Heart right ventricle (tissue), 16 donors: ENCODE data around the gene CCDC106. TPM values are rescaled to one million over a fixed set of nuclear protein-coding genes. Genes with fewer than 3 reads are reported as not detected.

Source experiments
- ATAC-seq, 8 donors: fragments of 200-7000 bp; cut with Tn5 transposase; one replicate each; pipeline ENCODE4 v1.9.1; 2020; ENCODE audit warnings: mild to moderate bottlenecking in 8 of 8, moderate library complexity in 8 of 8, moderate number of reproducible peaks in 1 of 8
- DNase-seq, 2 donors: peaks; one replicate each; pipeline ENCODE4 v3.0.0-alpha.2; 2020
- H3K27ac ChIP-seq, 10 donors: fragments of 200-600 bp; sonication (generic) in 2 of 10; one replicate each; pipeline versions ENCODE4 v1.5.0 to v1.8.0; 2020 to 2022; ENCODE audit warnings: mild to moderate bottlenecking in 3 of 10
- H3K27me3 ChIP-seq, 7 donors: fragments of 200-600 bp; one replicate each; pipeline ENCODE4 v1.8.0; 2021 to 2022; ENCODE audit warnings: mild to moderate bottlenecking in 2 of 7
- H3K36me3 ChIP-seq, 9 donors: fragments of 200-600 bp; sonication (generic) in 1 of 9; one replicate each; pipeline versions ENCODE4 v1.5.0 to v1.8.0; 2020 to 2022; ENCODE audit warnings: mild to moderate bottlenecking in 2 of 9
- H3K4me1 ChIP-seq, 9 donors: fragments of 200-600 bp; sonication (generic) in 1 of 9; one replicate each; pipeline versions ENCODE4 v1.5.0 to v1.8.0; 2020 to 2022; ENCODE audit warnings: mild to moderate bottlenecking in 4 of 9
- H3K4me3 ChIP-seq, 10 donors: fragments of 200-600 bp; sonication (generic) in 2 of 10; one replicate each; pipeline versions ENCODE4 v1.5.0 to v1.8.0; 2020 to 2022; ENCODE audit warnings: mild to moderate bottlenecking in 7 of 10, moderate library complexity in 2 of 10
- H3K9me3 ChIP-seq, 11 donors: fragments of 200-600 bp in 10 of 11; sonication (generic) in 2 of 11; one replicate each; pipeline versions ENCODE4 v1.5.0 to v1.8.0; 2013 to 2022; ENCODE audit warnings: mild to moderate bottlenecking in 2 of 11, control low read depth in 1 of 11, moderate library complexity in 1 of 11
- WGBS, 2 donors: extraction: QIAGEN DNeasy Blood & Tissue Kit; methylation state at CpG; one replicate each; pipeline ENCODE4 v1.1.7; 2013; ENCODE audit warnings: inconsistent platforms in 1 of 2; 5-methylcytosine and 5-hydroxymethylcytosine counted together
- intact Hi-C, 10 donors: fragments of 100-400 bp; cut with DNase I; formaldehyde crosslinking; loops; one replicate each; pipeline versions ENCODE4 v1.11.1 to v1.14.2; 2022
- polyA plus RNA-seq, 2 donors: library from polyadenylated mRNA; stranded (reverse); fragments of 200-250 nt; gene quantifications; one replicate each; pipeline ENCODE4 v1.2.3, GENCODE V29; 2013
- total RNA-seq, 10 donors: library from RNA; stranded (reverse); fragmentation: NEBNext Ultra II Directional in 3 of 10; extraction: Animal tissue kit (Norgen Biotek cat#: 25700) in 3 of 10; gene quantifications; one replicate each; pipeline versions ENCODE4 v1.2.1 to v1.2.4, GENCODE V29; 2021 to 2023
- TF ChIP-seq, protein P1 (sequence below), 9 donors: fragments of 200-600 bp; sonication (generic) in 2 of 9; IDR thresholded peaks; one replicate each; pipeline versions ENCODE4 v1.5.0 to v1.8.0; 2021 to 2022; ENCODE audit warnings: antibody characterized with exemption in 9 of 9, mild to moderate bottlenecking in 5 of 9, moderate library complexity in 1 of 9
- donor health status: Arrhythmogenic right ventricular cardiomyopathy.
- donor health status: ischemic (EF 13 %, LVEDD 7.1; RV severe dilation, severe dysfunction).
- donor health status: healthy with polysubstance abuse.
- donor health status: DM: no; HTN: yes; CAD: no.
- donor health status: DM: no; HTN: no; CAD: no.
- donor health status: ischemic (EF 25% LVEDD 6.9; RV normal size, moderate dysfunction).
- donor health status: ischemic (EF 25% LVEDD 5.7; RV mildly dilated, moderate dysfunction).
- donor health status: healthy.
- donor health status: DM: yes; HTN: yes; CAD: no.
- donor health status: Ischemic cardiomyopathy.
- donor health status: ischemic (EF 35%, LVEDD 5.7; RV mildly dilated, moderate dysfunction).
- donor health status: nonischemic (EF 11% LVEDD 7.7; RV severe dilation, severe dysfunction).
- donor health status: DM: yes; HTN: yes; CAD: no.
- donor health status: PGD.
- donor health status: ischemic (EF 29% LVEDD 5.4; RV normal size, mild dysfunction).
- donor health status: nonischemic (EF 23%, LVEDD 6.1; RV moderate dilation, normal function).

Gene CCDC106
- total and polyA plus RNA-seq, 12 donors = 12.1 to 29.6 (median 14.4) TPM

DNA sequence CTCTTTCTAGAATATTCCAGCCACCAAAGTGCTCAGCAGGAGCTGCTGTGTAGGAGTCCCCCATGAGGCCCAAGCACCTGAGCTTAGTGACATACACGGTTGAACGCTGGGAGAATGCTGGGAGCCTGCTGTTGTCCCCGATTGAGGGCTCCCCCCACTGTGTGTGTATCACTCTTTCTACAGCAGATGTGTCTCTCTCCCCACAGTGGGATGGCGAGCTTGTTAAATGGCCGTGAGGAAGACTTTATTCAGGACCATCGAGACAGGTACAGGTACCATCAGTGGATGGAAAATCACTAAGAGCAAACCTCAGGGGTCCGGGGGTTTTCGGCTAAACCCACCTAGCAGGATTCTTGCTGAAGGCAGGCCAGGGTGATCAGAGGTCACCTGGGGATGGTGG lies 49.7 kb downstream of the CCDC106 start:
- Histone ChIP-seq H3K4me3 (no peak overlapping the region), H3K36me3 (peaks cover 0 to 88% (median 44%) of the 10 kb centered on the region in 9 donors), H3K27me3 (no peaks in the 10 kb centered on the region), H3K27ac (no peak overlapping the region), H3K4me1 (no peaks in the 10 kb centered on the region), H3K9me3 (no peaks in the 10 kb centered on the region)
- TF ChIP-seq, protein P1, sequence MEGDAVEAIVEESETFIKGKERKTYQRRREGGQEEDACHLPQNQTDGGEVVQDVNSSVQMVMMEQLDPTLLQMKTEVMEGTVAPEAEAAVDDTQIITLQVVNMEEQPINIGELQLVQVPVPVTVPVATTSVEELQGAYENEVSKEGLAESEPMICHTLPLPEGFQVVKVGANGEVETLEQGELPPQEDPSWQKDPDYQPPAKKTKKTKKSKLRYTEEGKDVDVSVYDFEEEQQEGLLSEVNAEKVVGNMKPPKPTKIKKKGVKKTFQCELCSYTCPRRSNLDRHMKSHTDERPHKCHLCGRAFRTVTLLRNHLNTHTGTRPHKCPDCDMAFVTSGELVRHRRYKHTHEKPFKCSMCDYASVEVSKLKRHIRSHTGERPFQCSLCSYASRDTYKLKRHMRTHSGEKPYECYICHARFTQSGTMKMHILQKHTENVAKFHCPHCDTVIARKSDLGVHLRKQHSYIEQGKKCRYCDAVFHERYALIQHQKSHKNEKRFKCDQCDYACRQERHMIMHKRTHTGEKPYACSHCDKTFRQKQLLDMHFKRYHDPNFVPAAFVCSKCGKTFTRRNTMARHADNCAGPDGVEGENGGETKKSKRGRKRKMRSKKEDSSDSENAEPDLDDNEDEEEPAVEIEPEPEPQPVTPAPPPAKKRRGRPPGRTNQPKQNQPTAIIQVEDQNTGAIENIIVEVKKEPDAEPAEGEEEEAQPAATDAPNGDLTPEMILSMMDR (IDR thresholded peaks at IDR 0.05) = no peak
- no peak for ATAC-seq
- 92 to 95% methylated on average over 8 of the region's 8 CpGs for WGBS, 2 donors
- intact Hi-C loops = no loop called here
- no peak for DNase-seq

DNA sequence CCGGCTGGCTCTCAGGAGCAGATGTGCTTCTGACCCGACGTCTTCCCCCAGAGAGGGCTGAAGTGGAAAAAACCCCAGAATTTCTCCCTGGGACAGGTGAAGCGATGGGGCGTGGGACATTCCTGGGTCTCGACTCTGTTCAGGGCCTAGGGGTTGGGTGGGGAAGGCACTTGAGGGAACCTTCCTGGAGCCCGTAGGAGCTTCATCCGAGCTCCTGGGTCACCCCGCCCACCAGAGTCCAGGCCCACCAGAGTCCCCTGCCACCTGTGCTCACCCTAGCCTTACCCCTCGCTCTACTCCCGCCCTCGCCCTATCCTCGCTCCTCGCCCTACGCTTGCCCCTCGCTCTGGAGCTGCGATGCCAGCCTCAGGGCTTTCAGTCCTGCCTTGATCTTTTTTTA lies 50.2 kb downstream of the CCDC106 start:
- Histone ChIP-seq H3K9me3 (no peaks in the 10 kb centered on the region), H3K27me3 (no peaks in the 10 kb centered on the region), H3K4me1 (no peaks in the 10 kb centered on the region), H3K4me3 (no peak overlapping the region), H3K27ac (no peak overlapping the region), H3K36me3 (peaks cover 0 to 82% (median 38%) of the 10 kb centered on the region in 9 donors)
- no peak for ATAC-seq
- intact Hi-C loops = no loop called here
- 94 to 96% methylated on average over 17 of the region's 17 CpGs for WGBS, 2 donors
- no peak for DNase-seq
- TF ChIP-seq, protein P1 (IDR thresholded peaks at IDR 0.05) = no peak

DNA sequence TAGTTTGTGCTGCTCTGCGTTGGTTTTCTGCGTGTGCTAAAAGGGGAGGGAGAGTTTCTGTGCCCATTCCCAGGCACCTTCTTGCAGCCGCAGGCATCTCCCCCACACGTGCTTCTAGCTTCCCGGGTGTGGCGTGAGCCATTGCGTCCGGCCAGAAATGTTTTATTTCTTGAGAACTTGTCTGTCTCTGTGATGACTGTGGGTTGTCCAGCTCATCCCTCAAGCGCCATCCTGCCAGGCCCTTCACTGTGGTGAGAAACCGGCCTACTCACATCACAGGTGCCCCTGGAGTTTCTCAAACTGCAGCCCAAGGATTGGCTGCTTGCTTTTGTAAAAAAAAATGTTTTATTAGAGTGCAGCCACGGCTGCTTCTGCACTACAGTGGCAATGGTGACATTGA lies 51.2 kb downstream of the CCDC106 start:
- intact Hi-C loops = no loop called here
- no peaks in the 10 kb centered on the region for H3K27me3 ChIP-seq
- no peak for ATAC-seq
- H3K4me1 ChIP-seq = peaks cover 0 to 5% (median 0%) of the 10 kb centered on the region in 9 donors
- TF ChIP-seq, protein P1 (IDR thresholded peaks at IDR 0.05) = no peak
- H3K4me3 ChIP-seq = no peak overlapping the region
- no peak for DNase-seq
- WGBS, 2 donors = 80 to 85% methylated on average over 11 of the region's 11 CpGs
- H3K27ac ChIP-seq = no peak overlapping the region
- no peaks in the 10 kb centered on the region for H3K9me3 ChIP-seq
- H3K36me3 ChIP-seq = peaks cover 0 to 73% (median 29%) of the 10 kb centered on the region in 9 donors

DNA sequence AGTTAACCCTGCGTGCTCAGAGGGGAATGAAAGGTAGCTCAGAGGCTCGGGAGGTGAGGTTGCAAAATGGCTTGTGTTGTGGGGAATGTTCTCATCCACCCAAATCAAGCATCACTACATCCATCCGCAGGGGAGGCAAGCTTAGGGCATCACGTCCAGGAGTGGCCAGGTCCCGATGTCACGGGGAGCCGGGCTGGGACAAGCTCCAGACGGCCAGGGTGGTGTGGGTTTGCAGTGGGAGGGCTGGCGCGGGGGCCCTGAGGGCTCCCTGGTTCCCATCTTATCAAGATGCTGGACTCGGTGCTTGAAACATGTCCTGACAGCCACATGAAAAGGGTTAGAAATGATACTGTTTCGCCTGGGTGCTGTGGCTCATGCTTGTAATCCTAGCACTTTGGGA lies 52.8 kb downstream of the CCDC106 start:
- no peak for ATAC-seq
- WGBS, 2 donors = 92 to 95% methylated on average over 12 of the region's 12 CpGs
- Histone ChIP-seq H3K4me1 (peaks cover 0 to 5% (median 0%) of the 10 kb centered on the region in 9 donors), H3K27ac (no peak overlapping the region), H3K27me3 (no peaks in the 10 kb centered on the region), H3K36me3 (peaks cover 0 to 64% (median 15%) of the 10 kb centered on the region in 9 donors), H3K9me3 (no peaks in the 10 kb centered on the region), H3K4me3 (no peak overlapping the region)
- TF ChIP-seq, protein P1 (IDR thresholded peaks at IDR 0.05) = no peak
- no peak for DNase-seq
- intact Hi-C loops = no loop called here
